K562 (cell line): ENCODE data around the gene TCF3. TPM values are rescaled to one million over a fixed set of nuclear protein-coding genes. Genes with fewer than 3 reads are reported as not detected.

Experiments used
- BHLHE40 ChIP-seq: IDR thresholded peaks from 2 replicates; pipeline ENCODE4 v1.6.1; 2011; ENCODE audit warnings: low read length, improper control_type of control experiment
- CAMTA2 ChIP-seq: fragments of 250-450 bp; sonication (Bioruptor Pico); conservative IDR thresholded peaks from 2 replicates; pipeline ENCODE4 v1.5.1; 2022
- CC2D1A ChIP-seq: fragments of 450-650 bp; IDR thresholded peaks from 2 replicates; pipeline ENCODE4 v1.6.1; 2017; ENCODE audit warnings: mild to moderate bottlenecking
- CREB3L1 ChIP-seq: fragments of 450-650 bp; IDR thresholded peaks from 2 replicates; pipeline ENCODE4 v1.6.1; 2014; ENCODE audit warnings: low read depth, mild to moderate bottlenecking, moderate library complexity, borderline replicate concordance
- ETV5 ChIP-seq: sonication (generic); formaldehyde crosslinking; IDR thresholded peaks from 2 replicates; pipeline ENCODE4 v1.4.0; 2020; ENCODE audit warnings: low read depth, mild to moderate bottlenecking, missing genetic modification reagents
- ILF3 ChIP-seq: fragments of 450-650 bp; IDR thresholded peaks from 2 replicates; pipeline ENCODE4 v1.6.1; 2018; ENCODE audit warnings: antibody characterized with exemption, mild to moderate bottlenecking, moderate library complexity, borderline replicate concordance
- JUN ChIP-seq, 2 experiments: sonication (generic) in 1 of 2; formaldehyde crosslinking in 1 of 2; IDR thresholded peaks; 2 replicates each; pipeline versions ENCODE4 v1.6.1 to v1.8.0; 2012 to 2022; ENCODE audit warnings: borderline replicate concordance in 2 of 2, mild to moderate bottlenecking in 2 of 2, improper control_type of control experiment in 1 of 2, low read depth in 1 of 2, low read length in 1 of 2, missing genetic modification reagents in 1 of 2
- MAZ ChIP-seq, 2 experiments: fragments of 450-650 bp in 1 of 2; sonication (generic) in 1 of 2; formaldehyde crosslinking; IDR thresholded peaks in 1 of 2; conservative IDR thresholded peaks in 1 of 2; 2 replicates each; pipeline versions ENCODE4 v1.4.0 to v1.5.0; 2020; ENCODE audit warnings: mild to moderate bottlenecking in 1 of 2, missing genetic modification reagents in 1 of 2
- NCOA2 ChIP-seq, 2 experiments: fragments of 450-650 bp; IDR thresholded peaks; 2 replicates each; pipeline ENCODE4 v1.6.1; 2018; ENCODE audit warnings: mild to moderate bottlenecking in 2 of 2, moderate library complexity in 1 of 2; ENCODE audit not compliant: partially characterized antibody in 2 of 2
- NFATC3 ChIP-seq: fragments of 450-650 bp; IDR thresholded peaks from 2 replicates; pipeline ENCODE4 v1.6.1; 2017; ENCODE audit warnings: mild to moderate bottlenecking
- NR2F6 ChIP-seq: fragments of 450-650 bp; formaldehyde crosslinking; IDR thresholded peaks from 2 replicates; pipeline ENCODE4 v1.4.0; 2020; ENCODE audit warnings: mild to moderate bottlenecking
- SLC30A9 ChIP-seq: fragments of 250-450 bp; sonication (Bioruptor Pico); IDR thresholded peaks from 2 replicates; pipeline ENCODE4 v1.8.0; 2022; ENCODE audit warnings: mild to moderate bottlenecking, moderate library complexity
- SRSF3 ChIP-seq: fragments of 200-400 bp; formaldehyde crosslinking; IDR thresholded peaks from 2 replicates; pipeline ENCODE4 v1.6.1; 2016; ENCODE audit warnings: mild to moderate bottlenecking, low read length, moderate library complexity; ENCODE audit not compliant: insufficient read depth
- TCF3 ChIP-seq: sonication (generic); formaldehyde crosslinking; IDR thresholded peaks from 2 replicates; pipeline ENCODE4 v1.4.0; 2020; ENCODE audit warnings: mild to moderate bottlenecking, missing genetic modification reagents
- TRIM28 ChIP-seq: fragments of 450-650 bp; IDR thresholded peaks from 2 replicates; pipeline ENCODE4 v1.6.1; 2017
- TSC22D4 ChIP-seq: fragments of 450-650 bp; IDR thresholded peaks from 2 replicates; pipeline ENCODE4 v1.6.1; 2016; ENCODE audit warnings: missing genetic modification characterization, missing biosample characterization, control low read depth
- ZBTB5 ChIP-seq: fragments of 450-650 bp; IDR thresholded peaks from 2 replicates; pipeline ENCODE4 v1.6.1; 2017; ENCODE audit warnings: antibody characterized with exemption
- ZFPM2 ChIP-seq: fragments of 250-450 bp; sonication (Bioruptor Pico); IDR thresholded peaks from 2 replicates; pipeline ENCODE4 v1.5.1; 2022; ENCODE audit warnings: mild to moderate bottlenecking
- polyA plus RNA-seq, 8 experiments: library from polyadenylated mRNA; depleted of rRNA in 4 of 8; stranded (reverse) in 5 of 8; unstranded in 3 of 8; fragments of >200 nt; fragmentation: Nextera tagmentation in 2 of 8; fragmentation: Illumina TruSeq in 1 of 8; extraction: Ambion mirVana in 2 of 8; extraction: Trizol in 1 of 8; gene quantifications; 2 replicates each; pipeline versions ENCODE4 v1.2.1 to v1.2.3, GENCODE V29; 2011 to 2014; ENCODE audit warnings: inconsistent platforms in 1 of 8, missing spikeins in 1 of 8
- total RNA-seq, 7 experiments: library from RNA; depleted of rRNA in 6 of 7; stranded (reverse); fragments of >200 nt in 6 of 7; fragmentation: Illumina TruSeq in 2 of 7; extraction: Trizol in 2 of 7; gene quantifications; 2 replicates each; pipeline versions ENCODE4 v1.2.1 to v1.2.3, GENCODE V29; 2011 to 2021; ENCODE audit warnings: low replicate concordance in 1 of 7
- TF ChIP-seq, protein P1 (sequence below): sonication (generic); formaldehyde crosslinking; IDR thresholded peaks from 2 replicates; pipeline ENCODE4 v1.8.1; 2023; ENCODE audit warnings: mild to moderate bottlenecking, missing genetic modification reagents, moderate library complexity
- TF ChIP-seq, protein P2 (sequence below): fragments of 450-650 bp; IDR thresholded peaks from 2 replicates; pipeline ENCODE4 v1.6.1; 2016; ENCODE audit warnings: missing biosample characterization, missing genetic modification characterization
- TF ChIP-seq, protein P3 (sequence below): fragments of 450-650 bp; formaldehyde crosslinking; conservative IDR thresholded peaks from 2 replicates; pipeline ENCODE4 v1.4.0; 2022; ENCODE audit warnings: mild to moderate bottlenecking, missing genetic modification characterization

The TCF3 gene
- total and polyA plus RNA-seq, 9 of the 15 experiments (the other 6 are each of a cell fraction or from before 2014, with no cell fraction given), result 5.6 to 259 (median 84.0) TPM

DNA sequence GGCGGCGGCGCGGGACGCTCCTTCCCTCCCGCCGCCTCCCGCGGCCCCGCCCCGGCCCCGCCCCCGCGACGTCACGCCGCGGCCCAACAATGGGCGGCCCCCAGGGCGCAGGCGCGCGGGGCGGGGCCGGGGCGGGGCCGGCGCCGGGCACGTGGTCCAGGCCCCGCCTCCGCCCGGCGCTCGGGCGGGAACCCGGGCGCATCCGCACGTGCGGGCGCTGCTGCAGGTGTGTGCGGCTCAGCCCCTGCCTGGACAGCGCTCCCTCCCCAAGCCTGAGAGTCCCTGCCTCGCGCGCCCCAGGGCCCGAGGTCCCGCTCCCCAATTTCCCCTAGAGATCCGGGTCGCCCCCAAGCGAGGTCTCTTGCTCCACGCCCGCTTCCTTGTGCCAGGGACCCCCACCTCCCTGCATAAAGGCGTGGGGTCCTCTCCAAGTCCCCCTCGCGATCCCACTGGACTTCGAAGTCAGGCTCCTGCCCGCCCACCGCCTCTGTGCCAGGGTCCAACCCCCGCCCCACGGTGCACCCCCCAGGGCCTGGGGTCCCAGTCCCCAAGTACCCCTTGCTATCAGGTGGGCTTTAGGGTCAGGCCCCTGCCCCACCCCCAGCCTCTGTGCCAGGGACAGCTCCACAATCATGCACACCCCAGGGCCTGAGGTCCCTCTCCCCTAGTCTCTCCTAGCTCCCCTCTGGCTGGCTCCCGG, 83.9 kb downstream of the TCF3 start, which contains the start of gene MEX3D (continued):
- TF ChIP-seq JUN (IDR thresholded peaks at IDR 0.05; ENCODE audit: borderline replicate concordance, low read depth, low read length) (peak; percentile 14; the same call in 1 of the 2 replicates), JUN (CRISPR knock-in tag; IDR thresholded peaks at IDR 0.05; ENCODE audit: borderline replicate concordance) (no peak), ETV5 (no peak), MAZ (CRISPR knock-in tag; conservative IDR thresholded peaks at IDR 0.05 in 1 of 2, IDR thresholded peaks at IDR 0.05 in 1 of 2) (peak; percentile 25 to 55; a peak in 1 of 4 replicates), SRSF3 (no peak), NR2F6 (CRISPR knock-in tag) (no peak), TSC22D4 (tag) (no peak), ZBTB5 (no peak), CAMTA2 (CRISPR knock-in tag) (no peak), ILF3 (no peak), CC2D1A (no peak), NCOA2 (IDR thresholded peaks at IDR 0.05; ENCODE audit: partially characterized antibody in 2 of 2) (no peak), NFATC3 (no peak), ZFPM2 (CRISPR knock-in tag) (no peak), TRIM28 (no peak), BHLHE40 (peak; percentile 98), TCF3 (CRISPR knock-in tag) (no peak), SLC30A9 (CRISPR knock-in tag) (no peak), CREB3L1 (no peak; the same call in 1 of the 2 replicates)
- TF ChIP-seq, protein P1, sequence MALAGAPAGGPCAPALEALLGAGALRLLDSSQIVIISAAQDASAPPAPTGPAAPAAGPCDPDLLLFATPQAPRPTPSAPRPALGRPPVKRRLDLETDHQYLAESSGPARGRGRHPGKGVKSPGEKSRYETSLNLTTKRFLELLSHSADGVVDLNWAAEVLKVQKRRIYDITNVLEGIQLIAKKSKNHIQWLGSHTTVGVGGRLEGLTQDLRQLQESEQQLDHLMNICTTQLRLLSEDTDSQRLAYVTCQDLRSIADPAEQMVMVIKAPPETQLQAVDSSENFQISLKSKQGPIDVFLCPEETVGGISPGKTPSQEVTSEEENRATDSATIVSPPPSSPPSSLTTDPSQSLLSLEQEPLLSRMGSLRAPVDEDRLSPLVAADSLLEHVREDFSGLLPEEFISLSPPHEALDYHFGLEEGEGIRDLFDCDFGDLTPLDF (CRISPR knock-in tag), result no peak
- TF ChIP-seq, protein P2, sequence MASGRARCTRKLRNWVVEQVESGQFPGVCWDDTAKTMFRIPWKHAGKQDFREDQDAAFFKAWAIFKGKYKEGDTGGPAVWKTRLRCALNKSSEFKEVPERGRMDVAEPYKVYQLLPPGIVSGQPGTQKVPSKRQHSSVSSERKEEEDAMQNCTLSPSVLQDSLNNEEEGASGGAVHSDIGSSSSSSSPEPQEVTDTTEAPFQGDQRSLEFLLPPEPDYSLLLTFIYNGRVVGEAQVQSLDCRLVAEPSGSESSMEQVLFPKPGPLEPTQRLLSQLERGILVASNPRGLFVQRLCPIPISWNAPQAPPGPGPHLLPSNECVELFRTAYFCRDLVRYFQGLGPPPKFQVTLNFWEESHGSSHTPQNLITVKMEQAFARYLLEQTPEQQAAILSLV (tag), result no peak
- TF ChIP-seq, protein P3, sequence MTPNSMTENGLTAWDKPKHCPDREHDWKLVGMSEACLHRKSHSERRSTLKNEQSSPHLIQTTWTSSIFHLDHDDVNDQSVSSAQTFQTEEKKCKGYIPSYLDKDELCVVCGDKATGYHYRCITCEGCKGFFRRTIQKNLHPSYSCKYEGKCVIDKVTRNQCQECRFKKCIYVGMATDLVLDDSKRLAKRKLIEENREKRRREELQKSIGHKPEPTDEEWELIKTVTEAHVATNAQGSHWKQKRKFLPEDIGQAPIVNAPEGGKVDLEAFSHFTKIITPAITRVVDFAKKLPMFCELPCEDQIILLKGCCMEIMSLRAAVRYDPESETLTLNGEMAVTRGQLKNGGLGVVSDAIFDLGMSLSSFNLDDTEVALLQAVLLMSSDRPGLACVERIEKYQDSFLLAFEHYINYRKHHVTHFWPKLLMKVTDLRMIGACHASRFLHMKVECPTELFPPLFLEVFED, result no peak
